GM13977 (cell line): ENCODE data around the gene DNAJB4.
"Not testable (repeated sequence)": the region's sequence is repeated elsewhere in the genome, so short reads cannot be mapped to it uniquely, and the experiment has no call there.

ENCODE experiments used
- DNase-seq: peaks from one replicate; pipeline ENCODE4 v3.0.0; 2012; ENCODE audit warnings: low spot score
- CTCF ChIP-seq: IDR thresholded peaks from 2 replicates; pipeline ENCODE4 v1.5.1; 2012; ENCODE audit warnings: mild to moderate bottlenecking, control low read depth; ENCODE audit not compliant: insufficient read depth; ENCODE audit errors: extremely low read depth, missing control alignments
- in situ Hi-C: fragments of 300-500 bp; cut with MboI; formaldehyde crosslinking; loops from one replicate; pipeline ENCODE4 v1.12.0; 2022; ENCODE audit warnings: low sequenced_read_pairs, low pct_unique_long_range_greater_than_20kb, mixed read lengths, inconsistent platforms; ENCODE audit not compliant: unreplicated experiment

DNAJB4 gene

GRCh38 chr1:77989744-77990143 is 15.0 kb upstream of the DNAJB4 start:
- in situ Hi-C loops, result no loop called here
- no peak for TF ChIP-seq CTCF
- no peak for DNase-seq

GRCh38 chr1:77990629-77991204 is 14.0 kb upstream of the DNAJB4 start:
- in situ Hi-C loops, result no loop called here
- TF ChIP-seq CTCF, result no peak
- DNase-seq, result no peak

GRCh38 chr1:77991638-77992037 is 13.1 kb upstream of the DNAJB4 start:
- in situ Hi-C loops, result no loop called here
- DNase-seq, result no peak

GRCh38 chr1:77994117-77994705 is 10.5 kb upstream of the DNAJB4 start:
- TF ChIP-seq CTCF, result no peak
- in situ Hi-C loops, result no loop called here
- no peak for DNase-seq

More at GRCh38 chr1:77991638-77992037, 13.1 kb upstream of the DNAJB4 start:
- no peak for TF ChIP-seq CTCF

- in situ Hi-C loops, result no loop called here
- no peak for DNase-seq
- no peak for TF ChIP-seq CTCF
Measured at GRCh38 chr1:77996734-77997133, 8.0 kb upstream of the DNAJB4 start.

- in situ Hi-C loops, DNase-seq: not testable (repeated sequence)
Measured at GRCh38 chr1:78000536-78000935, 4.2 kb upstream of the DNAJB4 start.

- in situ Hi-C loops, result no loop called here
- DNase-seq, result no peak
- no peak for TF ChIP-seq CTCF
Measured at GRCh38 chr1:78003070-78003746, 1.5 kb upstream of the DNAJB4 start.
